NCI-H510A treated with DMSO at 0.1 percent for 48 hours (cell line): ENCODE results near the gene NRBP1.

Source experiments
- DNase-seq: peaks from one replicate; lab custom pipeline; 2025; lab: John Stamatoyannopoulos, UW

The NRBP1 gene

DNA sequence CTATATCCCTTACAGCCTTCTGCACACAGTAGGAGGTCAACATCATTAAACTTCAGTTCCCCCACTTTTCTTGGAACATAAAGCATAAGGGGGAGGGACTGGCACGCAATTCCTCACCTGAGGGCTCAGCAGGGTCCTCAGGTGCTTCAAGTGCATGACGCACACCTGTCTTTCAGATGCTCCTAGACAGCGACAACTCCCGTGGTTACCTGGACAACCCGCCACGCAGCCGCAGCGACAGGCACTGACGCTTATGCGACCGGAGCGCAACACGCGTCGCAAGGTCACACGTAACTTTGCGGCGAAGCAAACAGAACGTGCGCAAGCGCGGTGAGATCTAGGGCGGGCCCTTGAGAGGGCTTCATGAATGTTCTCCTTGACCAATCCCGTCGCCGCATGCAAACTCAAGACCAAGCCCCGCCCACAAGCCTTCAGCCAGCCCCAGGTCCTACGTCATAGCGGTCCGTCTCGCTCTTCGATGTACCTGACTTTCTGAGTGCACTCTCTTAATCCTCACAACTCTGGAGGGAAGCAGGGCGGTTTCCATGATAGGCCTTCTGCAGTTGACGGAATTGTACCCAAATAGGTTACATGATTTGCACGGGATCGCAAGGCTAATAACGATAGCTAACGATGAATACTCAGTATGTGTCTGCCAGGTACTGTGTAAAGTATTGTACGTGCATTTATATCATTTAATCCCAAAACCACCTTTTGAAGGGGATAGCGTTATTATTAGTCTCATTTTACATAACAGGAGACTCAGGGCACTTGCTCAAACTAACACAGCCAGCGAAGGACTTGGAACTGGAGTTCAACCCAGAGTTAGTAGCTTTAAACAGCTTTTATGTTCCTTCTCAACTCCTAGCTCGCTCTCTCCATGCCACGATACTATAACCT, 61.3 kb downstream of the NRBP1 start, which contains the start of gene IFT172:
Gene IFT172, minus strand, starts transcription at position 246 of the 900 bp plus-strand sequence. Its CDS starts 90 bp downstream, at position 156.
- DNase-seq, result peak; percentile 99
